Immature natural killer cell (primary cell): Measurements from ENCODE around the gene CFAP58. TPM values are rescaled to one million over a fixed set of nuclear protein-coding genes. Genes with fewer than 3 reads are reported as not detected.
A peak's percentile ranks its signal among the peaks of the same experiment; 100 is the strongest.

Experiments used
- DNase-seq, 3 donors: peaks; one replicate each; pipeline ENCODE4 v3.0.0; 2022; ENCODE audit warnings: mixed read lengths in 1 of 3
- H3K27ac Mint-ChIP-seq, 6 donors: one replicate each; pipeline ENCODE4 v1.8.0; 2020; ENCODE audit warnings: mixed read lengths in 6 of 6, mild to moderate bottlenecking in 5 of 6, inconsistent platforms in 4 of 6, moderate library complexity in 3 of 6
- H3K27me3 Mint-ChIP-seq, 3 donors: one replicate each; pipeline ENCODE4 v1.8.0; 2020 to 2021; ENCODE audit warnings: low read depth in 3 of 3, mild to moderate bottlenecking in 3 of 3, mixed read lengths in 3 of 3, moderate library complexity in 3 of 3, inconsistent platforms in 1 of 3
- H3K36me3 Mint-ChIP-seq, 3 donors: one replicate each; pipeline ENCODE4 v1.8.0; 2020; ENCODE audit warnings: mixed read lengths in 3 of 3, inconsistent platforms in 2 of 3, mild to moderate bottlenecking in 2 of 3
- H3K4me1 Mint-ChIP-seq, 2 donors: one replicate each; pipeline ENCODE4 v1.8.0; 2020; ENCODE audit warnings: inconsistent platforms in 2 of 2, mild to moderate bottlenecking in 2 of 2, mixed read lengths in 2 of 2, moderate library complexity in 1 of 2
- H3K4me3 Mint-ChIP-seq, 5 donors: one replicate each; pipeline ENCODE4 v1.8.0; 2020; ENCODE audit warnings: mild to moderate bottlenecking in 5 of 5, mixed read lengths in 5 of 5, inconsistent platforms in 3 of 5, moderate library complexity in 3 of 5
- H3K9me3 Mint-ChIP-seq, 6 donors: one replicate each; pipeline ENCODE4 v1.8.0; 2020; ENCODE audit warnings: mild to moderate bottlenecking in 6 of 6, mixed read lengths in 6 of 6, inconsistent platforms in 4 of 6, moderate library complexity in 3 of 6
- polyA plus RNA-seq, 3 donors: library from polyadenylated mRNA; unstranded; fragments of 300-500 nt; fragmentation: Illumina TruSeq; gene quantifications; one replicate each; pipeline ENCODE4 v1.2.3, GENCODE V29; 2021

CFAP58 gene
- polyA plus RNA-seq, 3 donors from 2014 or later = not detected

DNA sequence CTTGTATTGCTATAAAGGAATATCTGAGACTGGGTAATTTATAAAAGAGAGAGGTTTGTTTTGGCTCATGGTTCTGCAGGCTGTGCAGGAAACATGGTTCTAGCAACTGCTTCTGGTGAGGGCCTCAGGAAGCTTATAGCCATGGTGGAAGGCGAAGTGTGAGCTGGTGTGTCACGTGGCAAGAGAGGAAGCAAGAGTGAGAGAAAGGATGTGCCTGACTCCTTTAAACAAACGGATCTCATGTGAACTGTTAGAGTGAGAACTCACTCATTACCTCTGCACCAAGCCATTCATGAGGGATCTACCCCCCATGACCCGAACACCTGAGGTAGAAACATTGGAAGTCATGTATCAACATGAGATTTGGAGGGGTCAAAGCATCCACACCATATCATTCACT lies 7.7 kb upstream of the CFAP58 start:
- DNase-seq = peak in 1 of 3 donors; percentile 39
- H3K4me3 Mint-ChIP-seq = peak overlapping the region; percentile 20 to 75 (median 68)
- peaks cover 21 to 22% of the 10 kb centered on the region in 2 donors for H3K4me1 Mint-ChIP-seq
- no peaks in the 10 kb centered on the region for H3K27me3 Mint-ChIP-seq
- H3K36me3 Mint-ChIP-seq = peaks cover 0 to 5% (median 0%) of the 10 kb centered on the region in 3 donors
- no peaks in the 10 kb centered on the region for H3K9me3 Mint-ChIP-seq
- H3K27ac Mint-ChIP-seq = peak overlapping the region; percentile 66 to 95 (median 91)

DNA sequence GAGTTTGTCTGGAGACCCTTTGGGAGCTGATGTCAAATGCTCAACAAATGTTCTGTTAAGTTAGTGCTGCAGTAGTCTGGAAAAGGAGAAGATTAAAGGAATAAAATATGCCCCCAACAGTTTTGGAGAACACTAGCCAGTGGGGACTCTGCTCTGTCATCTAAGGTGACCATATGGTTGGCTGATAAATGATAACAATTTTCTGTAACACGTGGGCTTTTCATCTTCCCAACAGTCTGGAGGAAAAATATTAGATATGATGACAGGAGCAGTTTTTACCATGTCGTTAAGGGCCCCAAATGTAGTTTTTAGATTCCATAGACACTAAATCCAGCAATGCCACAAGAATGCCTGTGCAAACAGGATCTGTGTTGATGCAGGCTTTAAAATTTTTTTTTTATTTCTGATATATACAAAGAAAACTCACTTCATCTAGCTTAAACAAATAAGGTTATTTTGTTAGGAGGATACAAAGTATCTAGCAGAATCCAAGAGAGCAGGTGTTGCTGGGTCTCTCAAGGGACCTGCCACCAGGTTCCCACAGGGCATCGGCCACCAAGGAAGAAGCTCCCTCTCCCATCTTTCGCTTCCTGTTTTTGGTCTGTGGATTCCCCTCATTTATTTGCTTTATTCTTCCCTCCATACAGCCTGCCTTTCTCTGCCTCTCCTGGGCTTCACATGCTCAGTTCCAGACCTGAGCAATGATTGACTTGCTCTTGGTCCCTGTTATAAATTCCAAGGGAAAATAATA lies 6.2 kb upstream of the CFAP58 start:
- Mint-ChIP-seq H3K4me3 (no peak overlapping the region), H3K4me1 (peaks cover 21 to 32% of the 10 kb centered on the region in 2 donors), H3K27me3 (peaks cover 0 to 3% (median 1%) of the 10 kb centered on the region in 3 donors), H3K9me3 (no peaks in the 10 kb centered on the region), H3K27ac (peak overlapping the region in 3 of 6 donors; percentile 36 to 55 (median 54)), H3K36me3 (peaks cover 0 to 5% (median 0%) of the 10 kb centered on the region in 3 donors)
- no peak for DNase-seq

DNA sequence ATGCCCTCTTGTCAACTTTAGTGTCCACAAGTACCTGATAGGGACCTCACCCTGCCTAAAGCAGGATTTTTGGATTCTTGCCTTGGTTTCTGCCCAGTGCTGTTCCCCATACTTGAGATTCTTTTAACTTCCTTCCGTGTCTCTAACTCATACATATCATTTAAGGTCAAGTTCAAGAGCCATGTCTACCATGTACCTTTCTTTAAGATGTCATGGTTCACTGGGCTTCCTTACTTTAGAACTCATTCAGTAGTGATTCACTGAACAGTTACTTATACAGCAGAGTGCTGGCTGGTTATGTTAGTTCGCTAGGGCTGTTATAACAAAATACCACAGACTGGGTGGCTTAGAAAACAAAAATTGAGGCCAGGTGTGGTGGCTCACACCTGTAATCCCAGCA lies 5.0 kb upstream of the CFAP58 start:
- H3K4me1 Mint-ChIP-seq = peaks cover 21 to 36% of the 10 kb centered on the region in 2 donors
- H3K4me3 Mint-ChIP-seq = no peak overlapping the region
- peak overlapping the region in 2 of 6 donors; percentile 13 to 44 for H3K27ac Mint-ChIP-seq
- no peaks in the 10 kb centered on the region for H3K9me3 Mint-ChIP-seq
- H3K27me3 Mint-ChIP-seq = peaks cover 0 to 7% (median 3%) of the 10 kb centered on the region in 3 donors
- DNase-seq = no peak
- peaks cover 0 to 5% (median 0%) of the 10 kb centered on the region in 3 donors for H3K36me3 Mint-ChIP-seq

GRCh38 chr10:104349623-104350126 lies 4.0 kb upstream of the CFAP58 start:
- no peaks in the 10 kb centered on the region for H3K9me3 Mint-ChIP-seq
- DNase-seq = no peak
- H3K4me3 Mint-ChIP-seq = no peak overlapping the region
- no peak overlapping the region for H3K27ac Mint-ChIP-seq
- peaks cover 0 to 5% (median 0%) of the 10 kb centered on the region in 3 donors for H3K36me3 Mint-ChIP-seq
- peaks cover 21 to 36% of the 10 kb centered on the region in 2 donors for H3K4me1 Mint-ChIP-seq
- peaks cover 0 to 7% (median 5%) of the 10 kb centered on the region in 3 donors for H3K27me3 Mint-ChIP-seq

- Mint-ChIP-seq H3K9me3 (no peaks in the 10 kb centered on the region), H3K36me3 (peaks cover 0 to 5% (median 0%) of the 10 kb centered on the region in 3 donors), H3K27ac (no peak overlapping the region), H3K4me3 (no peak overlapping the region), H3K27me3 (peaks cover 0 to 7% (median 5%) of the 10 kb centered on the region in 3 donors), H3K4me1 (peaks cover 19 to 34% of the 10 kb centered on the region in 2 donors)
- peak; percentile 67 to 76 (median 74) for DNase-seq
Measured at GRCh38 chr10:104350127-104350635, 3.5 kb upstream of the CFAP58 start.

DNA sequence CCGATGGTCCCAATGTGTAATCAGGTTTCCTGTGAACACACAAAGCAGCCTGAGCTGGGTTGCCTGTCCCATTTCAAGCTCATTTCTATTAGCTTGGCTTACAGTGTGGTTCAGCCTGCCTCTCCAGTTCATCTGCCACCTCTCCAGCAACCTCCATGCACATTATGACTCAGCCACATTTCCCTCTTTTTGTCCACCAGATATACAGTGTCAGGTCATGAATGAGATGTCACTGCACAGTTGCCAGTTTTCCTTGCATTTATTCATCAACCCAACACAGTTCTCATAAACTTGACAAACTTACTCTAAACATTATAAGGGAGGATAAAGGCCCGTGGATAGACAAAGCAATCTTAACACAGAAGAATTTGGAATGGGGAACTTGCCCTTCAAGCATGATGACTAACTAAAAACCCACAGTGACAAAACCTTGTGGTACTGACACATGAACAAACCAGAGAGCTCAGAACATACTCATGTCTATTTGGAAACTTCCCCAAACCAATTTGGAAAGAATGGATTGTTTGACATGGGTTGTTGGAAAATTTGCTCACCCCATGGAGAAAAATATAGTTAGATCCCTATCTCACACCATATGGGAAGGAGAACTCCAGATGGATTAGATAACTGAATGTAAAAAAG lies 2.5 kb upstream of the CFAP58 start:
- H3K4me1 Mint-ChIP-seq = peaks cover 9 to 24% of the 10 kb centered on the region in 2 donors

GRCh38 chr10:104351919-104352318 lies 1.7 kb upstream of the CFAP58 start:
- Mint-ChIP-seq H3K4me3 (peak overlapping the region in 3 of 5 donors; percentile 22 to 56 (median 51)), H3K36me3 (no peaks in the 10 kb centered on the region), H3K27me3 (peaks cover 0 to 7% (median 5%) of the 10 kb centered on the region in 3 donors), H3K4me1 (peaks cover 5 to 20% of the 10 kb centered on the region in 2 donors), H3K27ac (peak overlapping the region in 5 of 6 donors; percentile 47 to 77 (median 74)), H3K9me3 (no peaks in the 10 kb centered on the region)
- DNase-seq = no peak

More for the DNA sequence above, 2.5 kb upstream of the CFAP58 start:
- peaks cover 0 to 7% (median 5%) of the 10 kb centered on the region in 3 donors for H3K27me3 Mint-ChIP-seq
- peak overlapping the region in 5 of 6 donors; percentile 42 to 76 (median 47) for H3K27ac Mint-ChIP-seq
- DNase-seq = no peak
- peak overlapping the region in 1 of 5 donors; percentile 40 for H3K4me3 Mint-ChIP-seq
- H3K36me3 Mint-ChIP-seq = no peaks in the 10 kb centered on the region
- H3K9me3 Mint-ChIP-seq = no peaks in the 10 kb centered on the region

DNA sequence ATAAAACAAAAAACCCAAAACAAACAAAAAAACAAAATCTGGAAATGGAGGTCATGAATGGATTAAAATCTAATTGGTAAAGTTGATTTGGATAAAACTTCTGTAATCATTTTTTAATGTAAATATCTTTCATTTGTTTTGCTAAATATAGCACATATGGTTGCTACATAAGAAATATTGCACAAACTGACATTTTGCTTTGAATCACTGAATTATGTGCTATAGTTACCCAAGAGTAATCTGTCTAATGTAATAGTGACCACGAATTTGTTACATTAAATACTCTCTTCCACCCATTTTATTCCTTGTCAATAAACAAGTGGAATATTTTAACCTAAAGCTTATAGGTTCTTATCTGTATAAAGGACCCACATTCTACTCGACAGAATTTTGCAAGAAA lies 6.2 kb downstream of the CFAP58 start:
- peaks cover 2 to 5% (median 2%) of the 10 kb centered on the region in 3 donors for H3K27me3 Mint-ChIP-seq
- H3K9me3 Mint-ChIP-seq = no peaks in the 10 kb centered on the region
- H3K27ac Mint-ChIP-seq = no peak overlapping the region
- no peaks in the 10 kb centered on the region for H3K4me1 Mint-ChIP-seq
- DNase-seq = no peak
- H3K4me3 Mint-ChIP-seq = no peak overlapping the region
- no peaks in the 10 kb centered on the region for H3K36me3 Mint-ChIP-seq

- DNase-seq = no peak
- Mint-ChIP-seq H3K4me1 (no peaks in the 10 kb centered on the region), H3K36me3 (peaks cover 0 to 4% (median 0%) of the 10 kb centered on the region in 3 donors), H3K27me3 (peaks cover 2 to 11% (median 5%) of the 10 kb centered on the region in 3 donors), H3K4me3 (no peak overlapping the region), H3K27ac (no peak overlapping the region), H3K9me3 (no peaks in the 10 kb centered on the region)
Measured at GRCh38 chr10:104367904-104368303, 14.3 kb downstream of the CFAP58 start.

- no peak overlapping the region for H3K27ac Mint-ChIP-seq
- H3K36me3 Mint-ChIP-seq = peaks cover 0 to 4% (median 0%) of the 10 kb centered on the region in 3 donors
- no peak overlapping the region for H3K4me3 Mint-ChIP-seq
- H3K4me1 Mint-ChIP-seq = no peaks in the 10 kb centered on the region
- H3K27me3 Mint-ChIP-seq = peaks cover 2 to 14% (median 5%) of the 10 kb centered on the region in 3 donors
- no peaks in the 10 kb centered on the region for H3K9me3 Mint-ChIP-seq
- DNase-seq = no peak
Measured at GRCh38 chr10:104368381-104368780, 14.7 kb downstream of the CFAP58 start.

DNA sequence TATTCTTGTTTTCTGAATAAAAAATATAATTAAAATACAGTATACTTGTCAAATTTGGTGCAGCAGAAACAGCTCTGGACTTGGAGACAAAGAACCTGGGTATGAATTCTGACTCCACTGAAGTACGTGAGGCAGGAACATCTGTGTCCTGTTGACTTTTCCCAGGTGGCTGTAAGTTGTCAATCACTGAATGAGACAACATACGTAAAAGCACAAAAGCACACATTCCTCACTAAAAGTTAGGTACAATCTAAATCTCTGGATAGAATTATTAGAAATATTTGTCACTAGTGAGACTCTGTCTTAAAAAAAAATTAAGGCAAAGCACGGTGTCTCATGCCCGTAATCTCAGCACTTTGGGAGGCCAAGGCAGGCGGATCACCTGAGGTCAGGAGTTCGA lies 18.1 kb downstream of the CFAP58 start:
- no peaks in the 10 kb centered on the region for H3K4me1 Mint-ChIP-seq

GRCh38 chr10:104374591-104374990 lies 21.0 kb downstream of the CFAP58 start:
- DNase-seq = no peak
- Mint-ChIP-seq H3K27ac (no peak overlapping the region), H3K4me1 (no peaks in the 10 kb centered on the region), H3K36me3 (peaks cover 0 to 4% (median 0%) of the 10 kb centered on the region in 3 donors), H3K9me3 (no peaks in the 10 kb centered on the region), H3K4me3 (no peak overlapping the region), H3K27me3 (peaks cover 5 to 23% (median 9%) of the 10 kb centered on the region in 3 donors)

More for the DNA sequence above, 18.1 kb downstream of the CFAP58 start:
- Mint-ChIP-seq H3K4me3 (no peak overlapping the region), H3K9me3 (no peaks in the 10 kb centered on the region), H3K36me3 (peaks cover 0 to 4% (median 0%) of the 10 kb centered on the region in 3 donors), H3K27me3 (peaks cover 5 to 22% (median 9%) of the 10 kb centered on the region in 3 donors), H3K27ac (no peak overlapping the region)
- DNase-seq = no peak

GRCh38 chr10:104376784-104377300 lies 23.2 kb downstream of the CFAP58 start:
- no peak for DNase-seq
- H3K27ac Mint-ChIP-seq = no peak overlapping the region
- peaks cover 3 to 20% (median 9%) of the 10 kb centered on the region in 3 donors for H3K27me3 Mint-ChIP-seq
- H3K36me3 Mint-ChIP-seq = peaks cover 0 to 4% (median 0%) of the 10 kb centered on the region in 3 donors
- H3K4me3 Mint-ChIP-seq = no peak overlapping the region
- no peaks in the 10 kb centered on the region for H3K4me1 Mint-ChIP-seq
- H3K9me3 Mint-ChIP-seq = no peaks in the 10 kb centered on the region
